Activated naive CD8-positive, alpha-beta T cell treated with anti-CD3 and anti-CD28 coated beads, Interleukin-2, amount 50 U/mL, for 24 hours (primary cell): Measurements from ENCODE around the gene PIM1.
"Not testable (repeated sequence)": the region's sequence is repeated elsewhere in the genome, so short reads cannot be mapped to it uniquely, and the experiment has no call there.

Experiments used
- ATAC-seq: fragments of 150-1000 bp; cut with Tn5 transposase; one replicate; pipeline ENCODE4 v1.10.0; 2021
- DNase-seq: peaks from one replicate; pipeline ENCODE4 v3.0.0; 2021
- H3K27ac Mint-ChIP-seq: one replicate; pipeline ENCODE4 v1.8.0; 2021; ENCODE audit warnings: mild to moderate bottlenecking, mixed read lengths
- H3K27me3 Mint-ChIP-seq: one replicate; pipeline ENCODE4 v1.8.0; 2021; ENCODE audit warnings: mixed read lengths
- H3K36me3 Mint-ChIP-seq: one replicate; pipeline ENCODE4 v1.8.0; 2021; ENCODE audit warnings: low read depth, mixed read lengths
- H3K4me1 Mint-ChIP-seq: one replicate; pipeline ENCODE4 v1.8.0; 2021; ENCODE audit warnings: mixed read lengths
- H3K4me3 Mint-ChIP-seq: one replicate; pipeline ENCODE4 v1.8.0; 2021; ENCODE audit warnings: mild to moderate bottlenecking, moderate library complexity, mixed read lengths
- H3K9me3 Mint-ChIP-seq: one replicate; pipeline ENCODE4 v1.8.0; 2021; ENCODE audit warnings: mixed read lengths

PIM1 gene

DNA sequence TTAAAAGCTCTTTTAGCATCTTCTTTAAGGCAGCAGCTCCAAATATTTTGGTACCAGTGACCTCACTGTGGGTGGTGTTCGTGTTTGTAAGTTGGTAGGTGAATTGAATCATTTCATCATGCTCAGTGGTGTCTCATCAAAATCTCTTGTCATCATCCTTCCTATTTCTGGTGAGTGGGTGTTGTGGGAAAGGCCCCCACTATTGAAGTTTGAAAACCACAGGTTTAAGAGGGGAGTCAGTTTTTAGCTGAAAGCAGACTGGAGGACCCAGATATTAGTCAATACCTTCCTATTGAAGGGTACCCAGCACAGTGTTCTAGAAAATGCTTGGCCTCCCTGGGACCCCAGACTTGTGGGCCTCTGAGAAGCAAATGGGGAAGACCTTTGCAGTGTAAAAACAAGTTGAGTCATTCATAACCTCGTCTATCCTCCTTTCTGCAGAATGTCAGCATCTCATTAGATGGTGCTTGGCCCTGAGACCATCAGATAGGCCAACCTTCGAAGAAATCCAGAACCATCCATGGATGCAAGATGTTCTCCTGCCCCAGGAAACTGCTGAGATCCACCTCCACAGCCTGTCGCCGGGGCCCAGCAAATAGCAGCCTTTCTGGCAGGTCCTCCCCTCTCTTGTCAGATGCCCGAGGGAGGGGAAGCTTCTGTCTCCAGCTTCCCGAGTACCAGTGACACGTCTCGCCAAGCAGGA lies 3.7 kb downstream of the PIM1 start:
- DNase-seq (peak; percentile 49), ATAC-seq (peak; percentile 47)
- H3K36me3 Mint-ChIP-seq: peaks cover 56% of the 10 kb centered on the region
- H3K9me3 Mint-ChIP-seq: no peaks in the 10 kb centered on the region
- H3K4me3 Mint-ChIP-seq: peak overlapping the region; percentile 93
- no peaks in the 10 kb centered on the region for H3K27me3 Mint-ChIP-seq
- peak overlapping the region; percentile 94 for H3K27ac Mint-ChIP-seq
- peaks cover 73% of the 10 kb centered on the region for H3K4me1 Mint-ChIP-seq

DNA sequence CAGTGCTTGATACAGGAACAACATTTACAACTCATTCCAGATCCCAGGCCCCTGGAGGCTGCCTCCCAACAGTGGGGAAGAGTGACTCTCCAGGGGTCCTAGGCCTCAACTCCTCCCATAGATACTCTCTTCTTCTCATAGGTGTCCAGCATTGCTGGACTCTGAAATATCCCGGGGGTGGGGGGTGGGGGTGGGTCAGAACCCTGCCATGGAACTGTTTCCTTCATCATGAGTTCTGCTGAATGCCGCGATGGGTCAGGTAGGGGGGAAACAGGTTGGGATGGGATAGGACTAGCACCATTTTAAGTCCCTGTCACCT lies 4.2 kb downstream of the PIM1 start:
- H3K27me3 Mint-ChIP-seq: no peaks in the 10 kb centered on the region
- no peak for ATAC-seq
- H3K4me1 Mint-ChIP-seq: peaks cover 68% of the 10 kb centered on the region
- H3K4me3 Mint-ChIP-seq: peak overlapping the region; percentile 93
- no peak for DNase-seq
- H3K9me3 Mint-ChIP-seq: no peaks in the 10 kb centered on the region
- H3K27ac Mint-ChIP-seq: peak overlapping the region; percentile 94
- H3K36me3 Mint-ChIP-seq: peaks cover 56% of the 10 kb centered on the region

DNA sequence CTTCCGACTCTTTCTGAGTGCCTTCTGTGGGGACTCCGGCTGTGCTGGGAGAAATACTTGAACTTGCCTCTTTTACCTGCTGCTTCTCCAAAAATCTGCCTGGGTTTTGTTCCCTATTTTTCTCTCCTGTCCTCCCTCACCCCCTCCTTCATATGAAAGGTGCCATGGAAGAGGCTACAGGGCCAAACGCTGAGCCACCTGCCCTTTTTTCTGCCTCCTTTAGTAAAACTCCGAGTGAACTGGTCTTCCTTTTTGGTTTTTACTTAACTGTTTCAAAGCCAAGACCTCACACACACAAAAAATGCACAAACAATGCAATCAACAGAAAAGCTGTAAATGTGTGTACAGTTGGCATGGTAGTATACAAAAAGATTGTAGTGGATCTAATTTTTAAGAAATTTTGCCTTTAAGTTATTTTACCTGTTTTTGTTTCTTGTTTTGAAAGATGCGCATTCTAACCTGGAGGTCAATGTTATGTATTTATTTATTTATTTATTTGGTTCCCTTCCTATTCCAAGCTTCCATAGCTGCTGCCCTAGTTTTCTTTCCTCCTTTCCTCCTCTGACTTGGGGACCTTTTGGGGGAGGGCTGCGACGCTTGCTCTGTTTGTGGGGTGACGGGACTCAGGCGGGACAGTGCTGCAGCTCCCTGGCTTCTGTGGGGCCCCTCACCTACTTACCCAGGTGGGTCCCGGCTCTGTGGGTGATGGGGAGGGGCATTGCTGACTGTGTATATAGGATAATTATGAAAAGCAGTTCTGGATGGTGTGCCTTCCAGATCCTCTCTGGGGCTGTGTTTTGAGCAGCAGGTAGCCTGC lies 4.8 kb downstream of the PIM1 start:
- Mint-ChIP-seq H3K27ac (peak overlapping the region; percentile 94), H3K36me3 (peaks cover 56% of the 10 kb centered on the region), H3K4me3 (peak overlapping the region; percentile 93), H3K27me3 (no peaks in the 10 kb centered on the region), H3K9me3 (no peaks in the 10 kb centered on the region), H3K4me1 (peaks cover 65% of the 10 kb centered on the region)
- no peak for ATAC-seq
- no peak for DNase-seq

DNA sequence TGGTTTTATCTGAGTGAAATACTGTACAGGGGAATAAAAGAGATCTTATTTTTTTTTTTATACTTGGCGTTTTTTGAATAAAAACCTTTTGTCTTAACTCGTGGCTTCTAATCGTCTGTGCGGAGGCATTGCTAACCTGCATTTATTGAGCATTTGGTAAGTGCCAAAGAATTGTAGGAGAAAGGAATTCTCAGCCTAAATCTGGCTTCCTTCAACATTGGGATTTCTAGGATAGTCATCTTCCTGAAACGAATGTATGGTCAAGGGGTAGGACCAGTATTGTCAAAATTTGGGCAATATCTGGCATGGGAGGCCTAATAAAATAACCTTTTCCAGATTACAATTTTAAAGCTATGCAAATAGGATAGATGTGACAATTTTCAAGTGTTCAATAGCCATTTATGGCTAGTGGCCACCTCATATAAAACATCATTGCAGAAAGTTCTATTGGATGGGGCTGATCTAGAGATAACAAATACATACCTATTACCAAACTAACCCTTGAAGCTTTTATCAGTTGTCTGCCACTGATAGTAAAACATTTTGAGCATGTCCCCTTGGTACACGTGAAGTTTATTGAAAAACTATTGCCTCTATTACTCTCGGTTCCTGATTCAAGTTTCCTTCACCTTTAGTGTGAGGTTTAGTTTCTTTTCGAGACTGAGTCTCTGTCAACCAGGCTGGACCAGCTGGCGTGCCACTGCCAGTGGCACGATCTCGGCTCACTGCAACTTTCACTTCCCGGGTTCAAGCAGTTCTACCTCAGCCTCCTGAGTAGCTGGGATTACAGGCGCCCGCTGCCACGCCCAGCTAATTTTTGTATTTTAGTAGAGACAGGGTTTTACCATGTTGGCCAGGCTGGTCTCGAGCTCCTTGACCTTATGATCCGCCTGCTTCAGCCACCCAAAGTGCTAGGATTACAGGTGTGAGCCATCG lies 5.6 kb downstream of the PIM1 start:
- H3K27ac Mint-ChIP-seq: peak overlapping the region; percentile 94
- H3K27me3 Mint-ChIP-seq: no peaks in the 10 kb centered on the region
- H3K4me1 Mint-ChIP-seq: peaks cover 66% of the 10 kb centered on the region
- H3K9me3 Mint-ChIP-seq: no peaks in the 10 kb centered on the region
- DNase-seq (no peak), ATAC-seq (no peak)
- H3K4me3 Mint-ChIP-seq: peak overlapping the region; percentile 93
- peaks cover 56% of the 10 kb centered on the region for H3K36me3 Mint-ChIP-seq

DNA sequence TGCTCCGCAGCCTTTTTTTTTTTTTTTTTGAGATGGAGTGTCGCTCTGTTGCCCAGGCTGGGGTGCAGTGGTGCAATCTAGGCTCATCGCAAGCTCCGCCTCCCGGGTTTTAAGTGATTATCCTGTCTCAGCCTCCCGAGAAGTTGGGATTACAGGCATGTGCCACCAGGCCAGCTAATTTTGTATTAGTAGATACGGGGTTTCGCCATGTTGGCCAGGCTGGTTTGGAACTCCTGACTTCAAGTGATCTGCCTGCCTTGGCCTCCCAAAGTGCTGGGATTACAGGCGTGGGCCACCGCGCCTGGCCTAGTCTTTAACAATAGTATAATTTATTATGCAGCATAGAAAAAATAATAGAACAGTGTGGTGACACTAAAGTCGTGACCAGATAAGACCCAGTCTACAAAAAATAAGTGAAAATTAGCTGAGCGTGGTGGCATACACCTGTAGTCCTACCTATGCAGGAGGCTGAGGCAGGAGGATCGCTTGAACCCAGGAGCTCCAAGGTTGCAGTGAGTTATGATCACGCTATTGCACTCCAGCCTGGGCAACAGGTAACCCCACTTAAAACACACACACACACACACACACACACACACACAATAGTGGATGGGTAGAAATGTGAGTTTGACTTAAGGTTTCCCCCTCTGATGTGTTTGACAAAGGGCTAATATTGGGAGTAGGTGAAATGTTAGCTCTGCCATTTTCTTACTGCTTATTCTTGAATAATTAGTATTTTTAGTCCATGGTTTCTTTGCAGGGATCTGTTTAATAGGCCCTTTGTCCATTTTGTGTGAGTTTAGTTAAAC lies 6.5 kb downstream of the PIM1 start:
- Mint-ChIP-seq H3K36me3 (peaks cover 51% of the 10 kb centered on the region), H3K4me3 (no peak overlapping the region), H3K4me1 (peaks cover 72% of the 10 kb centered on the region), H3K27me3 (no peaks in the 10 kb centered on the region), H3K9me3 (no peaks in the 10 kb centered on the region), H3K27ac (no peak overlapping the region)
- no peak for DNase-seq
- no peak for ATAC-seq

DNA sequence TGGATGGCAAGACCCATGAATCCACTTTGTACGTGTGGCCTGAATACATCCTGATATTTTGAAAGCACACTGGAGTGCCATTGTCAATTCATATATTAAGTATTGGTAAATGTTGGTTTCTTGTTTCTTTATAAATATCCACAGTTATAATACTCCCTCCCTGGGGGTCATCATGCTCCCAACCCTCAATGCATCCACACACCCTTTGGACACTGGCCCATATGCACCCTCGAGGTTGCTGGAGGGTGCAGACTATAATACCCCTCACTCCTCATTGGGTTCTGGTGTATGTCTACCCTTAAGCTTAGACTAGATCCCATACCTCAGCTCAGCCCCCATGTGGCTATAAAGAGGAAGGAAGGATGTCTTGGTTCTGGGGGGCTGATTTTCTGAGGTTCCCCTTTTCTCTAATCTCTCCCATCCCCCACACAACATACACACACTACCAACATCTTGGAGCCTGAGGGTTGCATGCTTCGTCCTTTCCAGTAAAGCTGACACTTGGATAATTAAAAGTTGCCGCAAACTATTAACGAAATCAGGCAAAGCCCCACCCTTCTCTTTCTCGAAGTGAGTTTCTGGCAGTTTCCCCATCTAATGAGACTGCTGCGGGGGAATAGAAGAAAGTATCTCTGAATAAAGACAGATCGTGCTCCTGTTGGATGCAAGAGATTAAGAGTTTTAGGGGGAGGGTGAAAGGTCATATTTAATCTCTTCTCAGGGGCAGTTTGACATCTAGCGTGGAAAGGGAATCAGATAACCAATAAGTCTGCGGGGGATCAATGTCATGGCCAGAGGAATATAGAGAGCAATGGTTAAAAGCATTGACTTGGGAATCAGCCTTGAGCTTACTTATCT lies 7.4 kb downstream of the PIM1 start:
- Mint-ChIP-seq H3K9me3 (no peaks in the 10 kb centered on the region), H3K4me1 (peaks cover 74% of the 10 kb centered on the region), H3K27me3 (no peaks in the 10 kb centered on the region), H3K36me3 (peaks cover 43% of the 10 kb centered on the region), H3K27ac (peak overlapping the region; percentile 75), H3K4me3 (no peak overlapping the region)
- ATAC-seq (no peak), DNase-seq (no peak)

DNA sequence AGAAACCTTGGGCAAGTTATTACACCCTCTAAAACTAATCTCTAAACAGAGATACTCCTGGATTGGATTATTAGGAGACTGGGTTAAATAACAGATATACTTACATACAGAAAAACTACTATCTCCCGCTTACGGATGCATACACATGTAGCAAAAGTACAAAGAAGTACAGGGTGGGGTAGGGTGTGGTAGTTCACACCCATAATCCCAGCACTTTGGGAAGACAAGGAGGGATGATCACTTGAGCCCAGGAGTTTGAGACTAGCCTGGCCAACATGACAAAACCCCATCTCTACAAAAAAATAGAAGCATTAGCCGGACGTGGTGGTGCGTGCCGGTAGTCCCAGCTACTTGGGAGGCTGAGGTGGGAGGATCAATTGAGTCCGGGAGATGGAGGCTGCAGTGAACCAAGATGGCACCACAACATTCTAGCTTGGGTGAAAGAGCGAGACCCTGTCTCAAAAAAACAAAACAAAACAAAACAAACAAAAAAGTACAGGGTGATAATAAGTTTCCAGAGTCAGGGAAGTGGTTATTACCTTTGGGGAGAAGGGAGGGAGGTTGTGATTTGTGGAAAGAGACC lies 8.1 kb downstream of the PIM1 start:
- Mint-ChIP-seq H3K36me3 (peaks cover 36% of the 10 kb centered on the region), H3K4me3 (no peak overlapping the region)

DNA sequence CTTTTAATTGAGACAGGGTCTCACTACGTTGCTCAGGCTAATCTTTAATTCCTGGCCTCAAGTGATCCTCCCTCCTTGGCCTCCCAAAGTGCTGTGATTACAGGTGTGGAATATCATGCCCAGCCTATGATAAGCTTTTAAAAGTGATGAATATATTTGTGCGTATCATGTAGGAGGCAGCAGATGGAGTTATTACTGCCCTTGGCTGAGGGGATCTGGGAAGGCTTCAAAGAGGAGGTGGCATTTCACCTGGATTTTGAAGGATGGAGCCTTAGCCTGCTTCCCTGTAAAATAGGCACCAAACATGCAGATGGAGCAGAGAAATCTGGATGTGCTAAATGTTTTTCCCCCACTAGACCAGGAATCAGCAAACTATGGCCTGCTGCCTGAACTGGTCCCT lies 10.1 kb downstream of the PIM1 start:
- DNase-seq (no peak), ATAC-seq (no peak)
- peaks cover 15% of the 10 kb centered on the region for H3K36me3 Mint-ChIP-seq
- peaks cover 62% of the 10 kb centered on the region for H3K4me1 Mint-ChIP-seq
- no peak overlapping the region for H3K4me3 Mint-ChIP-seq
- no peaks in the 10 kb centered on the region for H3K27me3 Mint-ChIP-seq
- H3K27ac Mint-ChIP-seq: no peak overlapping the region
- no peaks in the 10 kb centered on the region for H3K9me3 Mint-ChIP-seq

More for the DNA sequence above, 8.1 kb downstream of the PIM1 start:
- no peaks in the 10 kb centered on the region for H3K9me3 Mint-ChIP-seq
- DNase-seq (no peak), ATAC-seq (no peak)
- H3K27ac Mint-ChIP-seq: no peak overlapping the region
- peaks cover 72% of the 10 kb centered on the region for H3K4me1 Mint-ChIP-seq
- no peaks in the 10 kb centered on the region for H3K27me3 Mint-ChIP-seq

DNA sequence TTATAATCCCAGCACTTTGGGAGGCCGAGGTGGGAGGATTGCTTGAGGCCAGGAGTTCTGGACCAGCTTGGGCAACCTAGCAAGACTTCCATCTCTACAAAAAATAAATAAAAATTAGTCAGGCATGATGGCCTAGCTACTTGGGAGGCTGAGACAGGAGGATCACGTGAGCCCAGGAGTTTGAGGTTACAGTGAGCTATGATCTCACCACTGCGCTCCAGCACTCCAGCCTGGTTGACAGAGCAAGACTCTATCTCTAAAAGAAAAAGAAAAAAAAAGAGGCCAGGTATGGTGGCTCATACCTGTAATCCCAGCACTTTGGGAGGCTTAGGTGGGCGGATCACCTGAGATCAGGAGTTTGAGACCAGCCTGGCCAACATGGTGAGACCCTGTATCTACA lies 10.7 kb downstream of the PIM1 start:
- peaks cover 59% of the 10 kb centered on the region for H3K4me1 Mint-ChIP-seq
- not testable (repeated sequence) for H3K27me3 Mint-ChIP-seq, H3K27ac Mint-ChIP-seq, H3K36me3 Mint-ChIP-seq, H3K9me3 Mint-ChIP-seq, ATAC-seq, DNase-seq, H3K4me3 Mint-ChIP-seq

DNA sequence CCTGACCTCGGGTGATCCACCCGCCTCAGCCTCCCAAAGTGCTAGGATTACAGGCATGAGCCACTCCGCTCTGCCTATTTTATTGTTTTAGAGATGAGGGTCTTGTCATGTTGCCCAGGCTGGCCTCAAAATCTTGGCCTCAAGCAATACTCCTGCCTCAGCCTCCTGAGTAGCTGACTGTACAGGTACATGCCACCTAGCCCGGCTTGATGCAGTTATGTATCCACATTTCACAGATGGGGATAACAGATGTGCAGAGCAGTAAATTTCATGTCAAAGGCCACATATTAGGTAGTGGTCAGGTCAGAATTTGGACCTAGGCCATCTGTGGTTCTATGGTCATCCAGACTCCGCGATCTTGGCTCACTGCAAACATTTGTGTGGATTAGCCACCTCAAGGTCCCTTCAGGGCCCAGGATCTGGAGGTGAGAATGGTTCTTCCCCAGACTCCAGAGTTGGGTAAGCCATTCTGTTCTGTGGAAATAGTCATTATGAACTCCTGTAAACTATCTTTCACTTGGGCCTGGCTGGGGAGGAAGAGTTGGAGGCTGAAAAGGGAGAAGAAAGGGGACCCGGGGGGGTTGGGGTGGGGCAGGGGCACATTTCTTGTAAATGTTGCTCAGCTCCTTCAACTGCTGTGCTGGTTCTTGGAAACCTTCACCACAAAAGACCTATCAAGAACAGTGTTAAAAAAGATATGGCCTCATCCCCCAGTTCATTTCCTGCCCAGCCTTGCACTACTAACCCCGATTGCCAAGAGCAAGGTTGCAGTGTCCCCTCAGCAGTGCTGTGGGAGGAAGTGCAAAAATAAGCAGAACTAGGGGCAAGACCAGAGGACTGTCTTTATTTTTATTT lies 13.0 kb downstream of the PIM1 start:
- H3K36me3 Mint-ChIP-seq: no peaks in the 10 kb centered on the region
- peak overlapping the region; percentile 43 for H3K4me3 Mint-ChIP-seq
- peaks cover 9% of the 10 kb centered on the region for H3K9me3 Mint-ChIP-seq
- peak; percentile 94 for ATAC-seq
- H3K4me1 Mint-ChIP-seq: peaks cover 59% of the 10 kb centered on the region
- peak; percentile 60 for DNase-seq
- no peaks in the 10 kb centered on the region for H3K27me3 Mint-ChIP-seq
- H3K27ac Mint-ChIP-seq: peak overlapping the region; percentile 96

DNA sequence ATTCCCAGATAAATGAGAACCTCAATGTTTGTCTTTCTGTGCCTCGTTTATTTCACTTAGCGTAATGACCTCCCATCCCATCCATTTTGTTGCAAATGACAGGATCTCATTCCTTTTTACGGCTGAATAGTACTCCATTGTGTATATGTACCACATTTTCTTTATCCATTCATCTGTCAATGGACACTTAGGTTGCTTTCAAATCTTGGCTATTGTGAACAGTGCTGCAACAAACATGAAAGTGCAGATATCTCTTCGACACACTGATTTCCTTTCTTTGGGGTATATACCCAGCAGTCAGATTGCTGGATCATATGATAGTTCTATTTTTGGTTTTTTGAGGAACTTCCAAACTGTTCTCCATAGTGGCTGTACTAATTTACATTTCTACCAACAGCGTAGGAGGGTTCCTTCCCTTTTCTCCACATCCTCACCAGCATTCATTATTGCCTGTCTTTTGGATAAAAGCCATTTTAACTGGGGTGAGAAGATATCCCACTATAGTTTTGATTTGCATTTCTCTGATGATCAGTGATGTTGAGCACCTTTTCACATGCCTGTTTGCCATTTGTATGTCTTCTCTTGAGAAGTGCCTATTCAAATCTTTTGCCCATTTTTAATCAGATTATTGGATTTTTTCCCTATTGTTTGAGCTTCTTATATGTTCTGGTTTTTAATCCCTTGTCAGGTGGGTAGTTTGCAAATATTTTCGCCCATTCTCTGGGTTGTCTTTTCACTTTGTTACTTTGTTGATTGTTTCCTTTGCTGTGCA lies 16.2 kb downstream of the PIM1 start:
- not testable (repeated sequence) for H3K36me3 Mint-ChIP-seq, H3K27me3 Mint-ChIP-seq, DNase-seq, H3K4me3 Mint-ChIP-seq, ATAC-seq, H3K9me3 Mint-ChIP-seq
- Mint-ChIP-seq H3K27ac (peak overlapping the region; percentile 71), H3K4me1 (peaks cover 76% of the 10 kb centered on the region)
